NK-92 (cell line): ENCODE results near the gene KSR1.

Experiments
- DNase-seq: peaks from one replicate; lab custom pipeline; 2025; ENCODE audit not compliant: unreplicated experiment; lab: John Stamatoyannopoulos, UW

The KSR1 gene

GRCh38 chr17:27581016-27581415, 124.8 kb downstream of the KSR1 start:
- no peak for DNase-seq

- no peak for DNase-seq
These were observed 126.4 kb downstream of the KSR1 start for GRCh38 chr17:27582696-27583095.

- DNase-seq: no peak
These were observed 129.0 kb downstream of the KSR1 start for GRCh38 chr17:27585153-27585681.

GRCh38 chr17:27585792-27586191, 129.5 kb downstream of the KSR1 start:
- DNase-seq: no peak

- no peak for DNase-seq
These were observed 130.0 kb downstream of the KSR1 start for GRCh38 chr17:27586203-27586721.

GRCh38 chr17:27588354-27588753, 132.1 kb downstream of the KSR1 start:
- no peak for DNase-seq

GRCh38 chr17:27590864-27591263, 134.6 kb downstream of the KSR1 start:
- DNase-seq: no peak

- no peak for DNase-seq
These were observed 135.7 kb downstream of the KSR1 start for GRCh38 chr17:27591986-27592385.

- no peak for DNase-seq
These were observed 137.1 kb downstream of the KSR1 start for GRCh38 chr17:27593232-27593856.

- no peak for DNase-seq
These were observed 137.6 kb downstream of the KSR1 start for GRCh38 chr17:27593857-27594255.

- DNase-seq: no peak
These were observed 139.0 kb downstream of the KSR1 start for GRCh38 chr17:27595208-27595607.

GRCh38 chr17:27596096-27596495, 139.8 kb downstream of the KSR1 start:
- DNase-seq: no peak

GRCh38 chr17:27596566-27597187, 140.4 kb downstream of the KSR1 start:
- no peak for DNase-seq

GRCh38 chr17:27597188-27597580, 140.9 kb downstream of the KSR1 start:
- DNase-seq: no peak

- DNase-seq: no peak
These were observed 141.6 kb downstream of the KSR1 start for GRCh38 chr17:27597783-27598320.

- DNase-seq: no peak
These were observed 142.2 kb downstream of the KSR1 start for GRCh38 chr17:27598337-27599050.

GRCh38 chr17:27600471-27600870, 144.2 kb downstream of the KSR1 start:
- DNase-seq: no peak

GRCh38 chr17:27601069-27601974, 145.1 kb downstream of the KSR1 start:
- no peak for DNase-seq

GRCh38 chr17:27601975-27602302, 145.7 kb downstream of the KSR1 start:
- no peak for DNase-seq

GRCh38 chr17:27602721-27603420, 146.6 kb downstream of the KSR1 start:
- DNase-seq: no peak
